ENCODE data around the gene MFRP. TPM values are rescaled to one million over a fixed set of nuclear protein-coding genes. Genes with fewer than 3 reads are reported as not detected.
A peak's percentile ranks its signal among the peaks of the same experiment; 100 is the strongest.

Gene MFRP
- total RNA-seq, 2 experiments from 2014 or later, result not detected

GRCh38 chr11:119320776-119321524 is 25.6 kb downstream of the MFRP start:
- H3K4me1 Mint-ChIP-seq (ENCODE audit: low read depth), result peaks cover 29% of the 10 kb centered on the region
- Histone ChIP-seq H3K27ac (ENCODE audit: low read depth in 1 of 2, low read length in 2 of 2) (peak overlapping the region; percentile 18 to 21), H3K9me3 (ENCODE audit: control insufficient read depth in 1 of 2, insufficient read depth in 1 of 2, low read length in 2 of 2) (no peaks in the 10 kb centered on the region), H3K27me3 (ENCODE audit: control insufficient read depth in 1 of 2, insufficient read depth in 2 of 2, low read length in 2 of 2) (peaks cover 17 to 18% of the 10 kb centered on the region in 2 experiments), H3K36me3 (ENCODE audit: insufficient read depth, low read length) (no peaks in the 10 kb centered on the region), H3K4me1 (ENCODE audit: insufficient read depth, low read length) (peaks cover 68% of the 10 kb centered on the region), H3K4me3 (ENCODE audit: low read length) (peak overlapping the region; percentile 74)
- DNase-seq (peak in 10 of 14 experiments; percentile 33 to 76 (median 52)), ATAC-seq (ENCODE audit: poor library complexity) (peak; percentile 66)
- no peaks in the 10 kb centered on the region for H3K9me3 Mint-ChIP-seq
- peak overlapping the region; percentile 85 for H3K27ac Mint-ChIP-seq
- no peaks in the 10 kb centered on the region for H3K36me3 Mint-ChIP-seq (ENCODE audit: low read depth)
- no peak for TF ChIP-seq CTCF (IDR thresholded peaks at IDR 0.05)
- intact Hi-C loops (cut with DNase I, micrococcal nuclease), result loop anchor here (5.0 kb wide), 1 partner anchor 39 kb away; no protein-coding TSS in a partner anchor
- ChIA-PET CTCF (interaction anchor here (0.6 to 4.3 kb wide), 11 partner anchors 11 to 152 kb away, joined by 3 to 18 read pairs (median 3); partner anchors contain the start of genes CBL, NLRX1 and RNF26), POLR2A (interaction anchor here (1.0 to 3.7 kb wide), 9 partner anchors 10 to 253 kb away, joined by 3 to 27 read pairs (median 4); partner anchors contain the start of genes CBL and VPS11)
- H3K27me3 Mint-ChIP-seq, result peaks cover 23% of the 10 kb centered on the region
- H3K4me3 Mint-ChIP-seq, result peak overlapping the region; percentile 88

GRCh38 chr11:119320240-119320775 is 26.2 kb downstream of the MFRP start:
- Mint-ChIP-seq H3K4me1 (ENCODE audit: low read depth) (peaks cover 29% of the 10 kb centered on the region), H3K9me3 (no peaks in the 10 kb centered on the region), H3K27me3 (peaks cover 30% of the 10 kb centered on the region), H3K4me3 (peak overlapping the region; percentile 91), H3K27ac (no peak overlapping the region), H3K36me3 (ENCODE audit: low read depth) (no peaks in the 10 kb centered on the region)
- intact Hi-C loops (cut with DNase I, micrococcal nuclease), result loop anchor here (5.0 kb wide), 1 partner anchor 38 kb away; no protein-coding TSS in a partner anchor
- Histone ChIP-seq H3K36me3 (ENCODE audit: insufficient read depth, low read length) (no peaks in the 10 kb centered on the region), H3K4me3 (ENCODE audit: low read length) (peak overlapping the region; percentile 74), H3K27ac (ENCODE audit: low read depth in 1 of 2, low read length in 2 of 2) (no peak overlapping the region), H3K4me1 (ENCODE audit: insufficient read depth, low read length) (peaks cover 74% of the 10 kb centered on the region), H3K9me3 (ENCODE audit: control insufficient read depth in 1 of 2, insufficient read depth in 1 of 2, low read length in 2 of 2) (no peaks in the 10 kb centered on the region), H3K27me3 (ENCODE audit: control insufficient read depth in 1 of 2, insufficient read depth in 2 of 2, low read length in 2 of 2) (peaks cover 23 to 24% of the 10 kb centered on the region in 2 experiments)
- DNase-seq (peak in 1 of 14 experiments; percentile 42), ATAC-seq (ENCODE audit: poor library complexity) (no peak)
- ChIA-PET CTCF (interaction anchor here (0.7 to 4.3 kb wide), 4 partner anchors 16 to 36 kb away, joined by 3 to 18 read pairs (median 5); no protein-coding TSS in a partner anchor), POLR2A (interaction anchor here (1.2 to 2.7 kb wide), 4 partner anchors 13 to 253 kb away, joined by 3 to 14 read pairs (median 8); partner anchors contain the start of gene VPS11)
- TF ChIP-seq CTCF (IDR thresholded peaks at IDR 0.05), result no peak

- intact Hi-C loops (cut with DNase I, micrococcal nuclease), result loop anchor here (5.0 kb wide), 1 partner anchor 37 kb away; no protein-coding TSS in a partner anchor
- DNase-seq, result no peak
- Histone ChIP-seq H3K27me3 (ENCODE audit: control insufficient read depth in 1 of 2, insufficient read depth in 2 of 2, low read length in 2 of 2) (peaks cover 28 to 29% of the 10 kb centered on the region in 2 experiments), H3K4me3 (ENCODE audit: low read length) (no peak overlapping the region), H3K36me3 (ENCODE audit: insufficient read depth, low read length) (no peaks in the 10 kb centered on the region), H3K4me1 (ENCODE audit: insufficient read depth, low read length) (peaks cover 80% of the 10 kb centered on the region), H3K27ac (ENCODE audit: low read depth in 1 of 2, low read length in 2 of 2) (no peak overlapping the region), H3K9me3 (ENCODE audit: control insufficient read depth in 1 of 2, insufficient read depth in 1 of 2, low read length in 2 of 2) (no peaks in the 10 kb centered on the region)
- H3K4me3 Mint-ChIP-seq, result peak overlapping the region; percentile 91
- no peaks in the 10 kb centered on the region for H3K36me3 Mint-ChIP-seq (ENCODE audit: low read depth)
- CTCF ChIA-PET, result interaction anchor here (0.7 kb wide), 1 partner anchor 35 kb away, joined by 3 read pairs; no protein-coding TSS in a partner anchor
- H3K4me1 Mint-ChIP-seq (ENCODE audit: low read depth), result peaks cover 29% of the 10 kb centered on the region
- no peaks in the 10 kb centered on the region for H3K9me3 Mint-ChIP-seq
- POLR2A ChIA-PET, result no interaction called here
- peaks cover 34% of the 10 kb centered on the region for H3K27me3 Mint-ChIP-seq
- H3K27ac Mint-ChIP-seq, result peak overlapping the region; percentile 77
- TF ChIP-seq CTCF (IDR thresholded peaks at IDR 0.05), result no peak
- ATAC-seq (ENCODE audit: poor library complexity), result no peak
Observed at GRCh38 chr11:119319700-119320239, 26.7 kb downstream of the MFRP start.
